IMR-90 (cell line): Measurements from ENCODE around the gene OBP2A. TPM values are rescaled to one million over a fixed set of nuclear protein-coding genes. Genes with fewer than 3 reads are reported as not detected.

Source experiments
- ATAC-seq: fragments of 200-7000 bp; cut with Tn5 transposase; 2 replicates; pipeline ENCODE4 v1.9.1; 2020; ENCODE audit warnings: low read depth, mild to moderate bottlenecking, moderate library complexity
- BruUV-seq: library from RNA; stranded (reverse); fragments of 400-500 nt; replicated peaks from 2 replicates; lab custom pipeline; 2021; lab: Mats Ljungman, UMichigan
- CTCF ChIA-PET: fragments of 300-600 bp; formaldehyde crosslinking; extraction: SDS; loops from one replicate; lab custom pipeline; 2021; ENCODE audit warnings: antibody characterized with exemption; lab: Yijun Ruan, JAX
- POLR2A ChIA-PET: fragments of 300-600 bp; sonication (Branson Sonifier 250); formaldehyde crosslinking; loops from one replicate; lab custom pipeline; 2022; ENCODE audit warnings: antibody characterized with exemption; ENCODE audit not compliant: unreplicated experiment; lab: Charles Lee
- DNase-seq: peaks from one replicate; pipeline ENCODE4 v3.0.0; 2013
- H2AFZ ChIP-seq: replicated peaks from 2 replicates; pipeline ENCODE3; 2013; ENCODE audit warnings: low read length, mild to moderate bottlenecking; ENCODE audit not compliant: poor library complexity
- H2AK5ac ChIP-seq: 2 replicates; pipeline ENCODE4 v1.6.1; 2013; ENCODE audit warnings: low read depth, low read length, inconsistent platforms
- H2AK9ac ChIP-seq: replicated peaks from 2 replicates; pipeline ENCODE3; 2013; ENCODE audit warnings: mild to moderate bottlenecking, low read depth, low read length, moderate library complexity; ENCODE audit not compliant: poor library complexity
- H2BK120ac ChIP-seq: 2 replicates; pipeline ENCODE4 v1.6.1; 2013; ENCODE audit warnings: low read depth, low read length, inconsistent platforms
- H2BK15ac ChIP-seq: 3 replicates; pipeline ENCODE4 v1.6.1; 2013; ENCODE audit warnings: low read depth, low read length, inconsistent platforms
- H2BK20ac ChIP-seq: 2 replicates; pipeline ENCODE4 v1.6.1; 2013; ENCODE audit warnings: low read depth, mild to moderate bottlenecking, inconsistent platforms, low read length, moderate library complexity
- H2BK5ac ChIP-seq: 2 replicates; pipeline ENCODE4 v1.6.1; 2013; ENCODE audit warnings: mild to moderate bottlenecking, low read depth, low read length, inconsistent platforms; ENCODE audit not compliant: poor library complexity, severe bottlenecking
- H3K14ac ChIP-seq: replicated peaks from 2 replicates; pipeline ENCODE4 v1.6.1; 2013; ENCODE audit warnings: low read depth, low read length, inconsistent platforms
- H3K18ac ChIP-seq: 2 replicates; pipeline ENCODE4 v1.6.1; 2013; ENCODE audit warnings: low read depth, low read length, control low read depth
- H3K23ac ChIP-seq: 2 replicates; pipeline ENCODE4 v1.6.1; 2013; ENCODE audit warnings: low read depth, low read length, inconsistent platforms
- H3K27ac ChIP-seq: 2 replicates; pipeline ENCODE4 v1.5.1; 2013; ENCODE audit warnings: mild to moderate bottlenecking, control low read depth, low read length; ENCODE audit not compliant: insufficient read depth
- H3K27me3 ChIP-seq: 2 replicates; pipeline ENCODE4 v1.6.1; 2013; ENCODE audit warnings: low read length; ENCODE audit not compliant: control insufficient read depth, insufficient read depth
- H3K36me3 ChIP-seq: 2 replicates; pipeline ENCODE4 v1.6.1; 2013; ENCODE audit warnings: low read length, mixed read lengths; ENCODE audit not compliant: control insufficient read depth, insufficient read depth
- H3K4ac ChIP-seq: 2 replicates; pipeline ENCODE4 v1.6.1; 2013; ENCODE audit warnings: low read depth, low read length, inconsistent platforms
- H3K4me1 ChIP-seq: 2 replicates; pipeline ENCODE4 v1.6.1; 2013; ENCODE audit warnings: low read length, mixed read lengths; ENCODE audit not compliant: control insufficient read depth, insufficient read depth
- H3K4me2 ChIP-seq: 2 replicates; pipeline ENCODE4 v1.6.1; 2013; ENCODE audit warnings: low read depth, mild to moderate bottlenecking, control low read depth, low read length, moderate library complexity
- H3K4me3 ChIP-seq: 2 replicates; pipeline ENCODE4 v1.5.1; 2013; ENCODE audit warnings: low read depth, mild to moderate bottlenecking, control low read depth, low read length, moderate library complexity; ENCODE audit not compliant: insufficient read depth
- H3K56ac ChIP-seq: 2 replicates; pipeline ENCODE4 v1.6.1; 2013; ENCODE audit warnings: low read length, inconsistent platforms; ENCODE audit not compliant: insufficient read depth; ENCODE audit errors: extremely low read depth
- H3K79me1 ChIP-seq, 2 experiments: 2 replicates each; pipeline ENCODE4 v1.6.1; 2013; ENCODE audit warnings: low read length in 2 of 2, inconsistent platforms in 1 of 2, low read depth in 1 of 2
- H3K9ac ChIP-seq: 2 replicates; pipeline ENCODE4 v1.6.1; 2013; ENCODE audit warnings: low read depth, low read length, control low read depth
- H3K9me1 ChIP-seq: 2 replicates; pipeline ENCODE4 v1.6.1; 2013; ENCODE audit warnings: low read length, inconsistent platforms; ENCODE audit not compliant: insufficient read depth
- H3K9me3 ChIP-seq: 2 replicates; pipeline ENCODE4 v1.6.1; 2013; ENCODE audit warnings: low read length; ENCODE audit not compliant: control insufficient read depth, insufficient read depth
- H4K20me1 ChIP-seq: 2 replicates; pipeline ENCODE4 v1.6.1; 2013; ENCODE audit warnings: low read length, inconsistent platforms; ENCODE audit not compliant: insufficient read depth
- H4K5ac ChIP-seq: 2 replicates; pipeline ENCODE4 v1.6.1; 2013; ENCODE audit warnings: mild to moderate bottlenecking, low read depth, low read length, control low read depth
- H4K8ac ChIP-seq, 2 experiments: 2 replicates each; pipeline ENCODE4 v1.6.1; 2013; ENCODE audit warnings: low read depth in 2 of 2, low read length in 2 of 2, control low read depth in 1 of 2, inconsistent platforms in 1 of 2
- H4K91ac ChIP-seq: 2 replicates; pipeline ENCODE4 v1.6.1; 2013; ENCODE audit warnings: low read depth, low read length, inconsistent platforms; ENCODE audit not compliant: insufficient read depth
- CHD1 ChIP-seq: IDR thresholded peaks from 2 replicates; pipeline ENCODE4 v1.6.1; 2012; ENCODE audit warnings: low read depth, low read length, improper control_type of control experiment
- FOS ChIP-seq: fragments of 150-350 bp; IDR thresholded peaks from 2 replicates; pipeline ENCODE4 v1.6.1; 2016; ENCODE audit warnings: low read depth, low read length
- MAZ ChIP-seq: IDR thresholded peaks from 2 replicates; pipeline ENCODE4 v1.6.1; 2012; ENCODE audit warnings: low read depth, mild to moderate bottlenecking, low read length, improper control_type of control experiment, moderate library complexity, borderline replicate concordance
- NFE2L2 ChIP-seq: fragments of 150-350 bp; IDR thresholded peaks from 2 replicates; pipeline ENCODE4 v1.6.1; 2016; ENCODE audit warnings: low read depth, mild to moderate bottlenecking, low read length
- POLR2A ChIP-seq: IDR thresholded peaks from 2 replicates; pipeline ENCODE4 v1.6.1; 2012; ENCODE audit warnings: mild to moderate bottlenecking, low read depth, low read length
- USF2 ChIP-seq: fragments of 150-350 bp; IDR thresholded peaks from 2 replicates; pipeline ENCODE4 v1.6.1; 2017; ENCODE audit warnings: mild to moderate bottlenecking, antibody characterized with exemption, low read length, low read depth
- WGBS, 2 experiments: methylation state at CpG; one replicate each; pipeline versions ENCODE4 v1.1.5 to v1.1.7; 2013; ENCODE audit warnings: missing lambda C conversion rate in 2 of 2; ENCODE audit not compliant: insufficient read length in 1 of 2; ENCODE audit errors: extremely low coverage in 2 of 2; 5-methylcytosine and 5-hydroxymethylcytosine counted together
- dilution Hi-C: fragments of 300-500 bp; cut with HindIII; formaldehyde crosslinking; loops from one replicate; pipeline ENCODE4 v1.14.3; 2018; ENCODE audit warnings: low sequenced_read_pairs; ENCODE audit not compliant: unreplicated experiment
- in situ Hi-C: fragments of 300-500 bp; cut with MboI; formaldehyde crosslinking; loops from 3 replicates; pipeline ENCODE4 v1.14.3; 2019; ENCODE audit warnings: low sequenced_read_pairs, inconsistent platforms, mixed read lengths
- intact Hi-C: fragments of 100-400 bp; cut with micrococcal nuclease; formaldehyde crosslinking; loops from 2 replicates; pipeline ENCODE4 v1.10.0; 2022
- polyA plus RNA-seq, 3 experiments: library from polyadenylated mRNA; depleted of rRNA; stranded (reverse); fragments of >200 nt; gene quantifications; 2 replicates each; pipeline ENCODE4 v1.2.3, GENCODE V29; 2012; ENCODE audit warnings: low replicate concordance in 1 of 3
- total RNA-seq: library from RNA; depleted of rRNA; stranded (reverse); fragments of >200 nt; gene quantifications from 2 replicates; pipeline ENCODE4 v1.2.3, GENCODE V29; 2012

The OBP2A gene
- total and polyA plus RNA-seq, 2 of the 4 experiments (the other 2 are of a cell fraction) = not detected

GRCh38 chr9:135581636-135582426 is 35.9 kb downstream of the OBP2A start:
- dilution Hi-C loops (no loop called here), in situ Hi-C loops (no loop called here), intact Hi-C loops (no loop called here)
- no peak overlapping the region for H2AFZ ChIP-seq
- H4K91ac ChIP-seq = no peak overlapping the region
- ChIA-PET POLR2A (no interaction called here), CTCF (no interaction called here)
- no peak overlapping the region for H2BK5ac ChIP-seq
- TF ChIP-seq CHD1 (no peak), NFE2L2 (no peak), USF2 (no peak), FOS (no peak), POLR2A (no peak), MAZ (no peak)
- no peak overlapping the region for H3K18ac ChIP-seq
- no peak overlapping the region for H2AK5ac ChIP-seq
- no peak overlapping the region for H3K9ac ChIP-seq
- no peaks in the 10 kb centered on the region for H3K36me3 ChIP-seq
- no peak for DNase-seq
- H3K23ac ChIP-seq = no peak overlapping the region
- H3K4ac ChIP-seq = no peak overlapping the region
- no peak overlapping the region for H2BK120ac ChIP-seq
- H3K56ac ChIP-seq = no peak overlapping the region
- no peak overlapping the region for H3K4me3 ChIP-seq
- H2BK15ac ChIP-seq = no peak overlapping the region
- H3K27me3 ChIP-seq = no peaks in the 10 kb centered on the region
- H4K20me1 ChIP-seq = no peaks in the 10 kb centered on the region
- no peaks in the 10 kb centered on the region for H3K4me1 ChIP-seq
- no peak for ATAC-seq
- H4K5ac ChIP-seq = no peak overlapping the region
- no peak overlapping the region for H2BK20ac ChIP-seq
- no peaks in the 10 kb centered on the region for H3K79me1 ChIP-seq
- no peak overlapping the region for H3K14ac ChIP-seq
- H3K27ac ChIP-seq = no peak overlapping the region
- BruUV-seq = no TSS peak
- no peak overlapping the region for H2AK9ac ChIP-seq
- no peaks in the 10 kb centered on the region for H3K9me3 ChIP-seq
- H3K4me2 ChIP-seq = no peak overlapping the region
- H4K8ac ChIP-seq = no peak overlapping the region
- 84% methylated on average over 6 of the region's 18 CpGs; no CpG with 5 or more reads in 1 of the 2 experiments for WGBS, 2 experiments
- no peaks in the 10 kb centered on the region for H3K9me1 ChIP-seq
